Measurements from ENCODE around the gene BMP5.

The BMP5 gene

GRCh38 chr6:55839080-55839479 lies 36.3 kb downstream of the BMP5 start:
- Histone ChIP-seq H3K36me3 (ENCODE audit: control insufficient read depth in 5 of 5, insufficient read depth in 5 of 5, low read length in 5 of 5) (no peaks in the 10 kb centered on the region), H3K27me3 (ENCODE audit: control insufficient read depth in 5 of 5, insufficient read depth in 4 of 5, low read length in 5 of 5) (no peaks in the 10 kb centered on the region), H3K4me3 (ENCODE audit: low read depth in 1 of 5, low read length in 5 of 5) (no peak overlapping the region), H3K9ac (ENCODE audit: low read length in 5 of 5) (no peak overlapping the region), H3K9me3 (ENCODE audit: control insufficient read depth in 5 of 5, low read length in 5 of 5) (no peaks in the 10 kb centered on the region), H3K27ac (ENCODE audit: low read depth, low read length) (no peak overlapping the region), H3K4me1 (ENCODE audit: control insufficient read depth in 5 of 5, insufficient read depth in 5 of 5, low read length in 5 of 5) (peaks cover 0 to 3% (median 0%) of the 10 kb centered on the region in 5 donors)

- Histone ChIP-seq H3K4me3 (ENCODE audit: low read depth in 1 of 5, low read length in 5 of 5) (no peak overlapping the region), H3K27ac (ENCODE audit: low read depth, low read length) (no peak overlapping the region), H3K9me3 (ENCODE audit: control insufficient read depth in 5 of 5, low read length in 5 of 5) (no peaks in the 10 kb centered on the region), H3K36me3 (ENCODE audit: control insufficient read depth in 5 of 5, insufficient read depth in 5 of 5, low read length in 5 of 5) (no peaks in the 10 kb centered on the region), H3K4me1 (ENCODE audit: control insufficient read depth in 5 of 5, insufficient read depth in 5 of 5, low read length in 5 of 5) (peaks cover 0 to 3% (median 0%) of the 10 kb centered on the region in 5 donors), H3K27me3 (ENCODE audit: control insufficient read depth in 5 of 5, insufficient read depth in 4 of 5, low read length in 5 of 5) (no peaks in the 10 kb centered on the region), H3K9ac (ENCODE audit: low read length in 5 of 5) (no peak overlapping the region)
Measured at GRCh38 chr6:55836945-55837344, 38.4 kb downstream of the BMP5 start.

GRCh38 chr6:55836481-55836880 lies 38.9 kb downstream of the BMP5 start:
- Histone ChIP-seq H3K9ac (ENCODE audit: low read length in 5 of 5) (no peak overlapping the region), H3K4me3 (ENCODE audit: low read depth in 1 of 5, low read length in 5 of 5) (no peak overlapping the region), H3K27me3 (ENCODE audit: control insufficient read depth in 5 of 5, insufficient read depth in 4 of 5, low read length in 5 of 5) (no peaks in the 10 kb centered on the region)

GRCh38 chr6:55835220-55835619 lies 40.2 kb downstream of the BMP5 start:
- no peak overlapping the region for H3K9ac ChIP-seq (ENCODE audit: low read length in 5 of 5)
- peaks cover 0 to 3% (median 0%) of the 10 kb centered on the region in 5 donors for H3K4me1 ChIP-seq (ENCODE audit: control insufficient read depth in 5 of 5, insufficient read depth in 5 of 5, low read length in 5 of 5)
- no peaks in the 10 kb centered on the region for H3K9me3 ChIP-seq (ENCODE audit: control insufficient read depth in 5 of 5, low read length in 5 of 5)
- H3K4me3 ChIP-seq (ENCODE audit: low read depth in 1 of 5, low read length in 5 of 5) = no peak overlapping the region
- H3K36me3 ChIP-seq (ENCODE audit: control insufficient read depth in 5 of 5, insufficient read depth in 5 of 5, low read length in 5 of 5) = no peaks in the 10 kb centered on the region
- H3K27me3 ChIP-seq (ENCODE audit: control insufficient read depth in 5 of 5, insufficient read depth in 4 of 5, low read length in 5 of 5) = no peaks in the 10 kb centered on the region
- no peak overlapping the region for H3K27ac ChIP-seq (ENCODE audit: low read depth, low read length)

More at GRCh38 chr6:55836481-55836880, 38.9 kb downstream of the BMP5 start:
- H3K4me1 ChIP-seq (ENCODE audit: control insufficient read depth in 5 of 5, insufficient read depth in 5 of 5, low read length in 5 of 5) = peaks cover 0 to 3% (median 0%) of the 10 kb centered on the region in 5 donors
- H3K27ac ChIP-seq (ENCODE audit: low read depth, low read length) = no peak overlapping the region
- no peaks in the 10 kb centered on the region for H3K9me3 ChIP-seq (ENCODE audit: control insufficient read depth in 5 of 5, low read length in 5 of 5)
- no peaks in the 10 kb centered on the region for H3K36me3 ChIP-seq (ENCODE audit: control insufficient read depth in 5 of 5, insufficient read depth in 5 of 5, low read length in 5 of 5)

GRCh38 chr6:55833284-55833683 lies 42.1 kb downstream of the BMP5 start:
- Histone ChIP-seq H3K9me3 (ENCODE audit: control insufficient read depth in 5 of 5, low read length in 5 of 5) (no peaks in the 10 kb centered on the region), H3K27me3 (ENCODE audit: control insufficient read depth in 5 of 5, insufficient read depth in 4 of 5, low read length in 5 of 5) (no peaks in the 10 kb centered on the region), H3K4me1 (ENCODE audit: control insufficient read depth in 5 of 5, insufficient read depth in 5 of 5, low read length in 5 of 5) (peaks cover 0 to 3% (median 0%) of the 10 kb centered on the region in 5 donors), H3K36me3 (ENCODE audit: control insufficient read depth in 5 of 5, insufficient read depth in 5 of 5, low read length in 5 of 5) (no peaks in the 10 kb centered on the region), H3K9ac (ENCODE audit: low read length in 5 of 5) (no peak overlapping the region), H3K4me3 (ENCODE audit: low read depth in 1 of 5, low read length in 5 of 5) (no peak overlapping the region), H3K27ac (ENCODE audit: low read depth, low read length) (no peak overlapping the region)

GRCh38 chr6:55827818-55828522 lies 47.4 kb downstream of the BMP5 start:
- H3K9me3 ChIP-seq (ENCODE audit: control insufficient read depth in 5 of 5, low read length in 5 of 5) = no peaks in the 10 kb centered on the region
- H3K4me3 ChIP-seq (ENCODE audit: low read depth in 1 of 5, low read length in 5 of 5) = no peak overlapping the region
- no peak overlapping the region for H3K27ac ChIP-seq (ENCODE audit: low read depth, low read length)
- no peaks in the 10 kb centered on the region for H3K4me1 ChIP-seq (ENCODE audit: control insufficient read depth in 5 of 5, insufficient read depth in 5 of 5, low read length in 5 of 5)
- no peaks in the 10 kb centered on the region for H3K27me3 ChIP-seq (ENCODE audit: control insufficient read depth in 5 of 5, insufficient read depth in 4 of 5, low read length in 5 of 5)
- H3K9ac ChIP-seq (ENCODE audit: low read length in 5 of 5) = no peak overlapping the region
- no peaks in the 10 kb centered on the region for H3K36me3 ChIP-seq (ENCODE audit: control insufficient read depth in 5 of 5, insufficient read depth in 5 of 5, low read length in 5 of 5)

- H3K27me3 ChIP-seq (ENCODE audit: control insufficient read depth in 5 of 5, insufficient read depth in 4 of 5, low read length in 5 of 5) = no peaks in the 10 kb centered on the region
- H3K27ac ChIP-seq (ENCODE audit: low read depth, low read length) = no peak overlapping the region
- no peak overlapping the region for H3K9ac ChIP-seq (ENCODE audit: low read length in 5 of 5)
- H3K4me3 ChIP-seq (ENCODE audit: low read depth in 1 of 5, low read length in 5 of 5) = no peak overlapping the region
- H3K36me3 ChIP-seq (ENCODE audit: control insufficient read depth in 5 of 5, insufficient read depth in 5 of 5, low read length in 5 of 5) = no peaks in the 10 kb centered on the region
- H3K9me3 ChIP-seq (ENCODE audit: control insufficient read depth in 5 of 5, low read length in 5 of 5) = no peaks in the 10 kb centered on the region
- H3K4me1 ChIP-seq (ENCODE audit: control insufficient read depth in 5 of 5, insufficient read depth in 5 of 5, low read length in 5 of 5) = no peaks in the 10 kb centered on the region
Measured at GRCh38 chr6:55826941-55827340, 48.4 kb downstream of the BMP5 start.

- Histone ChIP-seq H3K36me3 (ENCODE audit: control insufficient read depth in 5 of 5, insufficient read depth in 5 of 5, low read length in 5 of 5) (no peaks in the 10 kb centered on the region), H3K4me1 (ENCODE audit: control insufficient read depth in 5 of 5, insufficient read depth in 5 of 5, low read length in 5 of 5) (no peaks in the 10 kb centered on the region), H3K27ac (ENCODE audit: low read depth, low read length) (no peak overlapping the region), H3K9ac (ENCODE audit: low read length in 5 of 5) (no peak overlapping the region), H3K9me3 (ENCODE audit: control insufficient read depth in 5 of 5, low read length in 5 of 5) (no peaks in the 10 kb centered on the region), H3K4me3 (ENCODE audit: low read depth in 1 of 5, low read length in 5 of 5) (no peak overlapping the region), H3K27me3 (ENCODE audit: control insufficient read depth in 5 of 5, insufficient read depth in 4 of 5, low read length in 5 of 5) (no peaks in the 10 kb centered on the region)
Measured at GRCh38 chr6:55825402-55826051, 49.9 kb downstream of the BMP5 start.

- H3K4me1 ChIP-seq (ENCODE audit: control insufficient read depth in 5 of 5, insufficient read depth in 5 of 5, low read length in 5 of 5) = no peaks in the 10 kb centered on the region
- no peak overlapping the region for H3K9ac ChIP-seq (ENCODE audit: low read length in 5 of 5)
- H3K27me3 ChIP-seq (ENCODE audit: control insufficient read depth in 5 of 5, insufficient read depth in 4 of 5, low read length in 5 of 5) = no peaks in the 10 kb centered on the region
- H3K36me3 ChIP-seq (ENCODE audit: control insufficient read depth in 5 of 5, insufficient read depth in 5 of 5, low read length in 5 of 5) = no peaks in the 10 kb centered on the region
- no peaks in the 10 kb centered on the region for H3K9me3 ChIP-seq (ENCODE audit: control insufficient read depth in 5 of 5, low read length in 5 of 5)
- H3K27ac ChIP-seq (ENCODE audit: low read depth, low read length) = no peak overlapping the region
- H3K4me3 ChIP-seq (ENCODE audit: low read depth in 1 of 5, low read length in 5 of 5) = no peak overlapping the region
Measured at GRCh38 chr6:55822815-55823214, 52.6 kb downstream of the BMP5 start.

GRCh38 chr6:55822005-55822404 lies 53.4 kb downstream of the BMP5 start:
- Histone ChIP-seq H3K27ac (ENCODE audit: low read depth, low read length) (no peak overlapping the region), H3K36me3 (ENCODE audit: control insufficient read depth in 5 of 5, insufficient read depth in 5 of 5, low read length in 5 of 5) (no peaks in the 10 kb centered on the region), H3K4me3 (ENCODE audit: low read depth in 1 of 5, low read length in 5 of 5) (no peak overlapping the region), H3K9me3 (ENCODE audit: control insufficient read depth in 5 of 5, low read length in 5 of 5) (no peaks in the 10 kb centered on the region), H3K9ac (ENCODE audit: low read length in 5 of 5) (no peak overlapping the region), H3K4me1 (ENCODE audit: control insufficient read depth in 5 of 5, insufficient read depth in 5 of 5, low read length in 5 of 5) (no peaks in the 10 kb centered on the region), H3K27me3 (ENCODE audit: control insufficient read depth in 5 of 5, insufficient read depth in 4 of 5, low read length in 5 of 5) (no peaks in the 10 kb centered on the region)

Measured in subcutaneous abdominal adipose tissue (tissue), 5 donors.